K562 (cell line): ENCODE results near the gene OIT3. TPM values are rescaled to one million over a fixed set of nuclear protein-coding genes. Genes with fewer than 3 reads are reported as not detected.

ENCODE experiments used
- ATAC-seq: fragments of 200-7000 bp; cut with Tn5 transposase; 3 replicates; pipeline ENCODE4 v1.9.1; 2020; ENCODE audit warnings: moderate library complexity
- BruUV-seq: library from RNA; stranded (reverse); fragments of 400-500 nt; replicated peaks from 2 replicates; lab custom pipeline; 2021; lab: Mats Ljungman, UMichigan
- CTCF ChIA-PET: fragments of 300-600 bp; formaldehyde crosslinking; extraction: SDS; loops from one replicate; lab custom pipeline; 2021; ENCODE audit warnings: low intra/inter-chr PET ratio; lab: Yijun Ruan, JAX
- POLR2A ChIA-PET: fragments of 300-600, 350-650 bp; sonication (Branson Sonifier 250); formaldehyde crosslinking; extraction: SDS; loops from one replicate; lab custom pipeline; 2021; ENCODE audit warnings: antibody characterized with exemption, inconsistent platforms; lab: Yijun Ruan, JAX
- DNase-seq, 4 experiments: peaks; one replicate each; pipeline versions ENCODE4 v3.0.0 to v3.0.0-alpha.2; 2011 to 2018; ENCODE audit warnings: low spot score in 3 of 4, mixed read lengths in 3 of 4; ENCODE audit errors: extremely low read depth in 1 of 4
- FAIRE-seq: peaks from 2 replicates; lab custom pipeline; 2011; peaks lifted over from hg19 to GRCh38; lab: Jason Lieb, UNC
- H2AFZ ChIP-seq: 2 replicates; pipeline ENCODE4 v1.6.0; 2011; ENCODE audit warnings: low read depth, low read length, control low read depth, inconsistent platforms
- H3K27ac ChIP-seq: fragments of 200-600 bp; 3 replicates; pipeline ENCODE4 v1.8.0; 2011; ENCODE audit warnings: low read depth, mild to moderate bottlenecking, control low read depth, inconsistent platforms, low read length, moderate library complexity, mixed read lengths; ENCODE audit errors: extremely low read depth
- H3K27me3 ChIP-seq, 2 experiments: fragments of 300-600 bp in 1 of 2; 2 replicates in 1 of 2; 3 replicates in 1 of 2; pipeline versions ENCODE4 v1.6.0 to v1.8.0; 2011; ENCODE audit warnings: inconsistent platforms in 2 of 2, low read length in 2 of 2, mild to moderate bottlenecking in 1 of 2, mixed read lengths in 1 of 2, moderate library complexity in 1 of 2; ENCODE audit not compliant: control insufficient read depth in 2 of 2, insufficient read depth in 2 of 2
- H3K36me3 ChIP-seq: fragments of 300-600 bp; 3 replicates; pipeline ENCODE4 v1.8.0; 2011; ENCODE audit warnings: mild to moderate bottlenecking, low read length, inconsistent platforms; ENCODE audit not compliant: control insufficient read depth, insufficient read depth
- H3K4me1 ChIP-seq, 2 experiments: fragments of 200-600 bp in 1 of 2; replicated peaks in 1 of 2; 2 replicates in 1 of 2; 3 replicates in 1 of 2; pipeline versions ENCODE4 v1.5.1 to v1.8.0; 2011; ENCODE audit warnings: inconsistent platforms in 2 of 2, low read length in 2 of 2, mild to moderate bottlenecking in 1 of 2, mixed read lengths in 1 of 2, moderate library complexity in 1 of 2; ENCODE audit not compliant: control insufficient read depth in 2 of 2, insufficient read depth in 2 of 2
- H3K4me2 ChIP-seq: 2 replicates; pipeline ENCODE4 v1.6.1; 2011; ENCODE audit warnings: low read length, control low read depth, inconsistent platforms, mixed read lengths; ENCODE audit not compliant: insufficient read depth
- H3K4me3 ChIP-seq: fragments of 200-600 bp; sonication (generic), shearing (Covaris generic); 2 replicates; pipeline ENCODE4 v1.5.1; 2016; ENCODE audit warnings: control low read depth, inconsistent platforms
- H3K79me2 ChIP-seq: fragments of 200-600 bp; 3 replicates; pipeline ENCODE4 v1.8.0; 2011; ENCODE audit warnings: low read length, inconsistent platforms; ENCODE audit not compliant: control insufficient read depth, insufficient read depth
- H3K9ac ChIP-seq, 2 experiments: 2 replicates each; pipeline versions ENCODE4 v1.6.0 to v1.6.1; 2011; ENCODE audit warnings: low read depth in 2 of 2, low read length in 2 of 2, control low read depth in 1 of 2, inconsistent platforms in 1 of 2, mild to moderate bottlenecking in 1 of 2, mixed read lengths in 1 of 2; ENCODE audit not compliant: insufficient read depth in 1 of 2
- H3K9me1 ChIP-seq: one replicate; pipeline ENCODE4 v1.6.0; 2011; ENCODE audit warnings: inconsistent platforms, mild to moderate bottlenecking, low read length, moderate library complexity; ENCODE audit not compliant: control insufficient read depth, insufficient read depth
- H3K9me3 ChIP-seq: replicated peaks from 2 replicates; pipeline ENCODE4 v1.5.1; 2011; ENCODE audit warnings: low read depth, low read length, inconsistent platforms; ENCODE audit not compliant: control insufficient read depth, insufficient read depth
- H4K20me1 ChIP-seq: replicated peaks from 2 replicates; pipeline ENCODE4 v1.6.1; 2011; ENCODE audit warnings: low read length, inconsistent platforms, mixed read lengths; ENCODE audit not compliant: control insufficient read depth, insufficient read depth
- CTBP1 ChIP-seq: fragments of 450-650 bp; IDR thresholded peaks from 2 replicates; pipeline ENCODE4 v1.6.1; 2016; ENCODE audit warnings: borderline replicate concordance
- ETV1 ChIP-seq: fragments of 450-650 bp; conservative IDR thresholded peaks from 2 replicates; pipeline ENCODE4 v1.6.1; 2016; ENCODE audit warnings: missing genetic modification characterization, control low read depth, low read depth, missing compliant biosample characterization
- HDAC8 ChIP-seq: fragments of 450-650 bp; IDR thresholded peaks from 2 replicates; pipeline ENCODE4 v1.6.1; 2016; ENCODE audit warnings: mild to moderate bottlenecking, missing genetic modification characterization, moderate library complexity, missing compliant biosample characterization
- L3MBTL2 ChIP-seq: fragments of 450-650 bp; IDR thresholded peaks from 2 replicates; pipeline ENCODE4 v1.6.1; 2016; ENCODE audit warnings: mild to moderate bottlenecking, moderate library complexity
- NFIC ChIP-seq: fragments of 450-650 bp; IDR thresholded peaks from 2 replicates; pipeline ENCODE4 v1.6.1; 2017; ENCODE audit warnings: mild to moderate bottlenecking, inconsistent platforms
- SOX6 ChIP-seq: fragments of 450-650 bp; IDR thresholded peaks from 2 replicates; pipeline ENCODE4 v1.6.1; 2014; ENCODE audit warnings: mild to moderate bottlenecking
- WGBS: fragments of 100-300 bp; shearing (Covaris generic); methylation state at CpG from one replicate; pipeline ENCODE4 v1.1.6; 2016; ENCODE audit warnings: low coverage, mixed read lengths; ENCODE audit not compliant: insufficient coverage; ENCODE audit errors: missing lambda C conversion rate; 5-methylcytosine and 5-hydroxymethylcytosine counted together
- in situ Hi-C: fragments of 300-500 bp; cut with MboI; formaldehyde crosslinking; loops from 4 replicates; pipeline ENCODE4 v1.15.0; 2018; ENCODE audit warnings: inconsistent platforms, mixed read lengths
- intact Hi-C: fragments of 100-400 bp; cut with micrococcal nuclease; formaldehyde crosslinking; loops from 2 replicates; pipeline ENCODE4 v1.14.2; 2022
- polyA plus RNA-seq, 8 experiments: library from polyadenylated mRNA; depleted of rRNA in 4 of 8; stranded (reverse) in 5 of 8; unstranded in 3 of 8; fragments of >200 nt; fragmentation: Nextera tagmentation in 2 of 8; fragmentation: Illumina TruSeq in 1 of 8; extraction: Ambion mirVana in 2 of 8; extraction: Trizol in 1 of 8; gene quantifications; 2 replicates each; pipeline versions ENCODE4 v1.2.1 to v1.2.3, GENCODE V29; 2011 to 2014; ENCODE audit warnings: inconsistent platforms in 1 of 8, missing spikeins in 1 of 8
- total RNA-seq, 7 experiments: library from RNA; depleted of rRNA in 6 of 7; stranded (reverse); fragments of >200 nt in 6 of 7; fragmentation: Illumina TruSeq in 2 of 7; extraction: Trizol in 2 of 7; gene quantifications; 2 replicates each; pipeline versions ENCODE4 v1.2.1 to v1.2.3, GENCODE V29; 2011 to 2021; ENCODE audit warnings: low replicate concordance in 1 of 7

OIT3 gene
- total and polyA plus RNA-seq, 9 of the 15 experiments (the other 6 are each of a cell fraction or from before 2014, with no cell fraction given), result not detected

GRCh38 chr10:72889391-72889831 lies 4.1 kb upstream of the OIT3 start:
- WGBS, result 21% methylated on average over 6 of the region's 6 CpGs
- Histone ChIP-seq H3K36me3 (no peaks in the 10 kb centered on the region), H3K9me1 (no peaks in the 10 kb centered on the region), H2AFZ (no peak overlapping the region), H3K9me3 (no peaks in the 10 kb centered on the region), H3K79me2 (no peaks in the 10 kb centered on the region), H3K27me3 (no peaks in the 10 kb centered on the region), H3K27ac (no peak overlapping the region), H3K4me2 (no peak overlapping the region), H3K4me3 (no peak overlapping the region)
- in situ Hi-C loops, result loop anchor here (10.0 kb wide), 1 partner anchor 615 kb away; the partner anchor contains the start of gene DDIT4
- ChIA-PET CTCF (no interaction called here), POLR2A (interaction anchor here (1.1 kb wide), 1 partner anchor 31 kb away, joined by 4 read pairs; no protein-coding TSS in a partner anchor)
- intact Hi-C loops, result no loop called here
- peak; percentile 37 for FAIRE-seq
- no peak for TF ChIP-seq ETV1 (tag)
- TF ChIP-seq L3MBTL2, result 0 out of 2 replicates have a peak, but pooled peaks have one; percentile 12
- TF ChIP-seq SOX6, result peak; percentile 57; the same call in 1 of the 2 replicates
- peak; percentile 56 for TF ChIP-seq NFIC
- TF ChIP-seq, all 486 proteins: peak for 3
- DNase-seq (no peak), ATAC-seq (peak; percentile 34)
- Histone ChIP-seq H3K4me1 (peaks cover 0 to 27% of the 10 kb centered on the region in 2 experiments; a peak in 3 of 5 replicates), H3K9ac (no peak overlapping the region), H4K20me1 (no peaks in the 10 kb centered on the region)
- no TSS peak for BruUV-seq

- no peaks in the 10 kb centered on the region for H3K9me1 ChIP-seq
- ChIA-PET CTCF (no interaction called here), POLR2A (interaction anchor here (1.3 kb wide), 1 partner anchor 11 kb away, joined by 4 read pairs; no protein-coding TSS in a partner anchor)
- peak; percentile 30; the same call in 1 of the 3 replicates for ATAC-seq
- no peak overlapping the region for H3K4me2 ChIP-seq
- no peak for DNase-seq
- no peaks in the 10 kb centered on the region for H3K9me3 ChIP-seq
- H3K27me3 ChIP-seq, result peaks cover 0 to under 1% of the 10 kb centered on the region in 2 experiments; a peak in 1 of 5 replicates
- no peaks in the 10 kb centered on the region for H3K79me2 ChIP-seq
- 40% methylated on average over 2 of the region's 2 CpGs for WGBS
- intact Hi-C loops, result no loop called here
- in situ Hi-C loops, result no loop called here
- no peaks in the 10 kb centered on the region for H4K20me1 ChIP-seq
- H2AFZ ChIP-seq, result no peak overlapping the region
- H3K36me3 ChIP-seq, result no peaks in the 10 kb centered on the region
- no peak for TF ChIP-seq HDAC8 (tag)
- TF ChIP-seq CTBP1, result peak; percentile 25; the same call in 1 of the 2 replicates
- no peak for FAIRE-seq
- H3K9ac ChIP-seq, result no peak overlapping the region
- H3K27ac ChIP-seq, result no peak overlapping the region
- no peak overlapping the region for H3K4me3 ChIP-seq
- BruUV-seq, result no TSS peak
- H3K4me1 ChIP-seq, result peaks cover 0 to 27% of the 10 kb centered on the region in 2 experiments; a peak in 3 of 5 replicates
These were observed 3.5 kb upstream of the OIT3 start for GRCh38 chr10:72890086-72890485.
